HL-60 (cell line): ENCODE measurements around the gene P2RY12.

Source experiments
- DNase-seq, 2 experiments: peaks; one replicate each; pipeline ENCODE4 v3.0.0-alpha.2; 2010 to 2020; ENCODE audit warnings: low read depth in 1 of 2, low spot score in 1 of 2
- H3K27ac ChIP-seq: fragments of 250-450 bp; sonication (Bioruptor Pico); replicated peaks from 2 replicates; pipeline ENCODE4 v1.5.1; 2020; ENCODE audit warnings: mild to moderate bottlenecking, moderate library complexity
- H3K27me3 ChIP-seq: fragments of 250-450 bp; sonication (Bioruptor Pico); 2 replicates; pipeline ENCODE4 v1.5.1; 2021; ENCODE audit warnings: mild to moderate bottlenecking, moderate library complexity; ENCODE audit not compliant: insufficient read depth, poor library complexity, severe bottlenecking
- H3K4me3 ChIP-seq: replicated peaks from 2 replicates; pipeline ENCODE4 v1.5.1; 2011; ENCODE audit warnings: mild to moderate bottlenecking, control low read depth, low read length; ENCODE audit not compliant: insufficient read depth
- GABPA ChIP-seq: IDR thresholded peaks from 2 replicates; pipeline ENCODE4 v1.6.1; 2012; ENCODE audit warnings: low read depth
- POLR2AphosphoS5 ChIP-seq: IDR thresholded peaks from 2 replicates; pipeline ENCODE4 v1.6.1; 2012; ENCODE audit warnings: low read depth
- SPI1 ChIP-seq: IDR thresholded peaks from 2 replicates; pipeline ENCODE4 v1.6.1; 2012; ENCODE audit warnings: low read depth, mild to moderate bottlenecking, borderline replicate concordance
- TF ChIP-seq, protein P1 (sequence below): IDR thresholded peaks from one replicate; pipeline ENCODE4 v1.5.1; 2011; ENCODE audit warnings: low read length, control low read depth, inconsistent platforms; ENCODE audit not compliant: insufficient read depth
- TF ChIP-seq, protein P2 (sequence below): IDR thresholded peaks from 2 replicates; pipeline ENCODE4 v1.6.1; 2012; ENCODE audit warnings: low read depth; ENCODE audit not compliant: insufficient replicate concordance

Gene P2RY12

DNA sequence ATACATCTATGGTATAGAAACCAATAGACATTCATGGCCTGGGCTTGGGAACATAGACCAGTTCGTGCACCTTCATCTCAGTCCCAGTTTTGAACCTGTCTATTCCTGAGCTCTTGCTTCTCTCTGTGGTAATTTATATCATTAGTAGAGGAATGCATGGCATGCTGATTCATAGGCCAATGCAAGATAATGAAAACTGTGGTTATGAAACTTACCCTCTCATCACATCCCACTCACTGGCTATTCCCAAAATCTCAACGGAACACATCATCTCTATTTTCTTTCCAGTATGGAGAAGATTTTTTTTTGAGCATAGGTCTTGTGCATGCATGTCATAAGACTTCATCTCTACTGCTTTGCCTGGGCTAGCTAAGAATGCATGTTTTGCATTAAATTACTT is 18.7 kb upstream of the P2RY12 start:
- Histone ChIP-seq H3K27ac (no peak overlapping the region), H3K4me3 (no peak overlapping the region), H3K27me3 (no peaks in the 10 kb centered on the region)
- no peak for DNase-seq
- TF ChIP-seq, protein P1, sequence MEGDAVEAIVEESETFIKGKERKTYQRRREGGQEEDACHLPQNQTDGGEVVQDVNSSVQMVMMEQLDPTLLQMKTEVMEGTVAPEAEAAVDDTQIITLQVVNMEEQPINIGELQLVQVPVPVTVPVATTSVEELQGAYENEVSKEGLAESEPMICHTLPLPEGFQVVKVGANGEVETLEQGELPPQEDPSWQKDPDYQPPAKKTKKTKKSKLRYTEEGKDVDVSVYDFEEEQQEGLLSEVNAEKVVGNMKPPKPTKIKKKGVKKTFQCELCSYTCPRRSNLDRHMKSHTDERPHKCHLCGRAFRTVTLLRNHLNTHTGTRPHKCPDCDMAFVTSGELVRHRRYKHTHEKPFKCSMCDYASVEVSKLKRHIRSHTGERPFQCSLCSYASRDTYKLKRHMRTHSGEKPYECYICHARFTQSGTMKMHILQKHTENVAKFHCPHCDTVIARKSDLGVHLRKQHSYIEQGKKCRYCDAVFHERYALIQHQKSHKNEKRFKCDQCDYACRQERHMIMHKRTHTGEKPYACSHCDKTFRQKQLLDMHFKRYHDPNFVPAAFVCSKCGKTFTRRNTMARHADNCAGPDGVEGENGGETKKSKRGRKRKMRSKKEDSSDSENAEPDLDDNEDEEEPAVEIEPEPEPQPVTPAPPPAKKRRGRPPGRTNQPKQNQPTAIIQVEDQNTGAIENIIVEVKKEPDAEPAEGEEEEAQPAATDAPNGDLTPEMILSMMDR: no peak
- TF ChIP-seq SPI1 (no peak), GABPA (no peak), POLR2AphosphoS5 (no peak)
- TF ChIP-seq, protein P2, sequence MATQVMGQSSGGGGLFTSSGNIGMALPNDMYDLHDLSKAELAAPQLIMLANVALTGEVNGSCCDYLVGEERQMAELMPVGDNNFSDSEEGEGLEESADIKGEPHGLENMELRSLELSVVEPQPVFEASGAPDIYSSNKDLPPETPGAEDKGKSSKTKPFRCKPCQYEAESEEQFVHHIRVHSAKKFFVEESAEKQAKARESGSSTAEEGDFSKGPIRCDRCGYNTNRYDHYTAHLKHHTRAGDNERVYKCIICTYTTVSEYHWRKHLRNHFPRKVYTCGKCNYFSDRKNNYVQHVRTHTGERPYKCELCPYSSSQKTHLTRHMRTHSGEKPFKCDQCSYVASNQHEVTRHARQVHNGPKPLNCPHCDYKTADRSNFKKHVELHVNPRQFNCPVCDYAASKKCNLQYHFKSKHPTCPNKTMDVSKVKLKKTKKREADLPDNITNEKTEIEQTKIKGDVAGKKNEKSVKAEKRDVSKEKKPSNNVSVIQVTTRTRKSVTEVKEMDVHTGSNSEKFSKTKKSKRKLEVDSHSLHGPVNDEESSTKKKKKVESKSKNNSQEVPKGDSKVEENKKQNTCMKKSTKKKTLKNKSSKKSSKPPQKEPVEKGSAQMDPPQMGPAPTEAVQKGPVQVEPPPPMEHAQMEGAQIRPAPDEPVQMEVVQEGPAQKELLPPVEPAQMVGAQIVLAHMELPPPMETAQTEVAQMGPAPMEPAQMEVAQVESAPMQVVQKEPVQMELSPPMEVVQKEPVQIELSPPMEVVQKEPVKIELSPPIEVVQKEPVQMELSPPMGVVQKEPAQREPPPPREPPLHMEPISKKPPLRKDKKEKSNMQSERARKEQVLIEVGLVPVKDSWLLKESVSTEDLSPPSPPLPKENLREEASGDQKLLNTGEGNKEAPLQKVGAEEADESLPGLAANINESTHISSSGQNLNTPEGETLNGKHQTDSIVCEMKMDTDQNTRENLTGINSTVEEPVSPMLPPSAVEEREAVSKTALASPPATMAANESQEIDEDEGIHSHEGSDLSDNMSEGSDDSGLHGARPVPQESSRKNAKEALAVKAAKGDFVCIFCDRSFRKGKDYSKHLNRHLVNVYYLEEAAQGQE: no peak

DNA sequence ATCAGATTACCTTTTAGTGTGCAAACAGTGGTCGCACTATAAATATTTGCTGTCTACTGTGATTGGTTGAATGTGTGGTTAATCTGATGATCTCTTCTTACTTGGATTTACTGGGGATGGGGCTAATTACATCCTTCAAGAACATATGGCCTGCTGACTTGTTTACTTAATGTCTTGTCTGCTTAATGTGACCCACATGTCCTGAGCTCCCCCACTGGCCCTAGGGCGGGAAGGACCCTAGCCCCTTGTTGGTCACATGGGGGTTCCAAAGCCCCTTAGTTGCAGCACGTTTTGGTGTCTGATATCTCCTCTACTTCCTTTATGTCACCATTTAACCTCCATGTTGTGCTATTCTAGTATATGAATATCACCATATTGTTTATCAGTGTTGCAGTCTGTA is 17.8 kb upstream of the P2RY12 start:
- H3K27ac ChIP-seq: no peak overlapping the region
- DNase-seq: no peak
- no peak overlapping the region for H3K4me3 ChIP-seq
- H3K27me3 ChIP-seq: no peaks in the 10 kb centered on the region
- TF ChIP-seq, protein P2: no peak
- TF ChIP-seq, protein P1: no peak
- TF ChIP-seq SPI1: no peak
- no peak for TF ChIP-seq POLR2AphosphoS5
- no peak for TF ChIP-seq GABPA

DNA sequence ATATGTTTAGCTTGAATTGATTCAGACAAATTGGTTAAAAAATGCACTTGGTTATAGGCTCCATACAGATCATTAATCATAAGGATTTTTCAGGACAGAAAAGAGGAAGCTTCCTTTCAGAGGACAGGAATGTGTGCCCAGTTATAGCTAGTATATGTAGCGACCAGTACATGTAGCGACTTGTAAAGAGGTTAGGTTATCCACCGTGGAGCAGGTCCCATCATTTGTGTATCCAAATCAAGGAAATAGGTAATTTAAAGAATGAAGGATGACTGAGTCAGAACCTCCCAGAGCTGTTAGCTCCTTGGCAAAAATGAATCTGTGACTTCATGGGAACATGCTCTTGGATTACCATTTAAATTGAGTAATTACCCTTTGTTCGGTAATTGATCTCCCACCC is 15.8 kb upstream of the P2RY12 start:
- no peak for DNase-seq
- TF ChIP-seq, protein P2: no peak
- TF ChIP-seq POLR2AphosphoS5 (no peak), GABPA (no peak), SPI1 (no peak)
- TF ChIP-seq, protein P1: no peak
- no peak overlapping the region for H3K4me3 ChIP-seq
- H3K27me3 ChIP-seq: no peaks in the 10 kb centered on the region
- no peak overlapping the region for H3K27ac ChIP-seq
